ENCODE data around the gene TOPAZ1. TPM values are rescaled to one million over a fixed set of nuclear protein-coding genes. Genes with fewer than 3 reads are reported as not detected.

TOPAZ1 gene
- total and polyA plus RNA-seq, 2 of the 4 experiments (the other 2 are of a cell fraction): not detected

- BruUV-seq (replicated peaks): no TSS peak
- dilution Hi-C loops (cut with HindIII; ENCODE audit: low sequenced_read_pairs, unreplicated experiment): no loop called here
- TF ChIP-seq MAFK (IDR thresholded peaks at IDR 0.05; ENCODE audit: low read depth, low read length) (peak; percentile 94), RCOR1 (IDR thresholded peaks at IDR 0.05; ENCODE audit: insufficient replicate concordance, low read length) (no peak), CEBPB (IDR thresholded peaks at IDR 0.05; ENCODE audit: low read depth, low read length) (no peak), BHLHE40 (IDR thresholded peaks at IDR 0.05; ENCODE audit: low read depth, low read length) (no peak), NFE2L2 (IDR thresholded peaks at IDR 0.05; ENCODE audit: low read depth, low read length) (peak; percentile 70)
- Histone ChIP-seq H4K91ac (ENCODE audit: insufficient read depth, low read depth, low read length) (no peak overlapping the region), H2BK5ac (ENCODE audit: low read depth, low read length, poor library complexity, severe bottlenecking) (no peak overlapping the region), H3K27me3 (ENCODE audit: control insufficient read depth, insufficient read depth, low read length) (peaks cover 2% of the 10 kb centered on the region), H2BK20ac (ENCODE audit: low read depth, low read length) (no peak overlapping the region), H2AK9ac (replicated peaks; ENCODE audit: low read depth, low read length, poor library complexity) (no peak overlapping the region), H2AFZ (replicated peaks; ENCODE audit: low read length, poor library complexity) (no peak overlapping the region), H3K9ac (ENCODE audit: low read depth, low read length) (no peak overlapping the region), H3K4ac (ENCODE audit: low read depth, low read length) (no peak overlapping the region), H3K36me3 (ENCODE audit: control insufficient read depth, insufficient read depth, low read length) (no peaks in the 10 kb centered on the region), H4K8ac (ENCODE audit: low read depth in 2 of 2, low read length in 2 of 2) (no peak overlapping the region), H2BK120ac (ENCODE audit: low read depth, low read length) (no peak overlapping the region), H3K4me2 (ENCODE audit: low read depth, low read length) (no peak overlapping the region), H3K79me1 (ENCODE audit: low read depth in 1 of 2, low read length in 2 of 2) (no peaks in the 10 kb centered on the region), H3K9me3 (ENCODE audit: control insufficient read depth, insufficient read depth, low read length) (no peaks in the 10 kb centered on the region), H4K20me1 (ENCODE audit: insufficient read depth, low read length) (no peaks in the 10 kb centered on the region), H3K4me1 (ENCODE audit: control insufficient read depth, insufficient read depth, low read length) (no peaks in the 10 kb centered on the region), H3K56ac (ENCODE audit: extremely low read depth, insufficient read depth, low read length) (no peak overlapping the region), H3K4me3 (ENCODE audit: insufficient read depth, low read depth, low read length) (no peak overlapping the region), H2BK15ac (ENCODE audit: low read depth, low read length) (no peak overlapping the region), H3K14ac (replicated peaks; ENCODE audit: low read depth, low read length) (no peak overlapping the region), H2AK5ac (ENCODE audit: low read depth, low read length) (no peak overlapping the region), H3K23ac (ENCODE audit: low read depth, low read length) (no peak overlapping the region), H3K27ac (ENCODE audit: insufficient read depth, low read length) (no peak overlapping the region), H4K5ac (ENCODE audit: low read depth, low read length) (no peak overlapping the region), H3K9me1 (ENCODE audit: insufficient read depth, low read length) (no peaks in the 10 kb centered on the region), H3K18ac (ENCODE audit: low read depth, low read length) (no peak overlapping the region)
- CTCF ChIA-PET: no interaction called here
- ATAC-seq (ENCODE audit: low read depth) (no peak), DNase-seq (peak; percentile 55)
- intact Hi-C loops (cut with micrococcal nuclease): no loop called here
- in situ Hi-C loops (cut with MboI; ENCODE audit: low sequenced_read_pairs): loop anchor here (25.0 kb wide), 2 partner anchors 311 to 561 kb away; partner anchors contain the start of genes ZNF197 and ZNF35
- no CpG with 5 or more reads among the region's 2 CpGs for WGBS, 2 experiments (ENCODE audit: extremely low coverage in 2 of 2, insufficient read length in 1 of 2)
- POLR2A ChIA-PET (ENCODE audit: unreplicated experiment): no interaction called here
Observed at GRCh38 chr3:44326019-44326418, 84.3 kb downstream of the TOPAZ1 start.

Data from IMR-90 (cell line).